ENCODE measurements around the gene IFI27L2. TPM values are rescaled to one million over a fixed set of nuclear protein-coding genes. Genes with fewer than 3 reads are reported as not detected.
A peak's percentile ranks its signal among the peaks of the same experiment; 100 is the strongest.

The IFI27L2 gene
- total RNA-seq, 1 donor from 2014 or later, result 63.9 TPM

DNA sequence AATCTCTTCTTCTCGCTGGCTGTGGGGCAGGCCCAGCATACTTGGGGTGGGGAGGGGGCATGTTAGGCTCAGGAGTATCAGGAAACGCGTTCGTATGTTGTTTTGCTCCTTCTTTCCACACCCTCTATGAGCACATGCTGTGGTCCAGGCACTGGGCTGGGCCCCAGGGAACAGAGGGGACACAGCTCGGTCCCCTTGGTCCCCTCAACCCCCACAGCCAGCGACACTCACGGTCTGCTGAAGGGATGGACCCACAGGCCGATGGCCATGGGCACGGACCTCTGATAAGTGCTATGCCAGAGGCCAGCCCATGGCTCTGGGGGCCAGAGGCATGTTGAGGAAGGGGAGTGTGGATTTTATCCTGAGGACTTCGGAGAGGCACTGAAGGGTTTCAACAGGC lies 12.7 kb downstream of the IFI27L2 start:
- Mint-ChIP-seq H3K27me3 (ENCODE audit: low read depth, unreplicated experiment) (peaks cover 11% of the 10 kb centered on the region), H3K4me3 (ENCODE audit: unreplicated experiment) (no peak overlapping the region), H3K9me3 (ENCODE audit: unreplicated experiment) (peaks cover 20% of the 10 kb centered on the region), H3K27ac (ENCODE audit: unreplicated experiment) (no peak overlapping the region), H3K36me3 (ENCODE audit: low read depth, unreplicated experiment) (peaks cover 16% of the 10 kb centered on the region), H3K4me1 (ENCODE audit: low read depth, unreplicated experiment) (peaks cover 27% of the 10 kb centered on the region)
- no peaks in the 10 kb centered on the region for H3K9me3 ChIP-seq (ENCODE audit: insufficient read depth, low read depth, low read length)
- no peaks in the 10 kb centered on the region for H3K36me3 ChIP-seq (ENCODE audit: insufficient read depth, low read length)
- no peak overlapping the region for H3K4me3 ChIP-seq (ENCODE audit: insufficient read depth, low read depth, low read length)
- H3K27me3 ChIP-seq (ENCODE audit: insufficient read depth, low read length), result peaks cover 4% of the 10 kb centered on the region
- no peaks in the 10 kb centered on the region for H4K20me1 ChIP-seq (ENCODE audit: insufficient read depth, low read length)
- no peak overlapping the region for H3K27ac ChIP-seq (ENCODE audit: low read depth, low read length)
- FAIRE-seq, result no peak
- no peak overlapping the region for H2AFZ ChIP-seq (ENCODE audit: low read depth, low read length)
- H3K9ac ChIP-seq (ENCODE audit: low read length), result no peak overlapping the region
- no peak overlapping the region for H3K4me2 ChIP-seq (ENCODE audit: low read length)
- H3K4me1 ChIP-seq (ENCODE audit: insufficient read depth, low read length), result peaks cover 20% of the 10 kb centered on the region
- no peak for TF ChIP-seq EZH2 (IDR thresholded peaks at IDR 0.05; ENCODE audit: insufficient read depth, low read length)
- DNase-seq (ENCODE audit: low read depth), result no peak
- no peaks in the 10 kb centered on the region for H3K79me2 ChIP-seq (ENCODE audit: insufficient read depth, low read length)

DNA sequence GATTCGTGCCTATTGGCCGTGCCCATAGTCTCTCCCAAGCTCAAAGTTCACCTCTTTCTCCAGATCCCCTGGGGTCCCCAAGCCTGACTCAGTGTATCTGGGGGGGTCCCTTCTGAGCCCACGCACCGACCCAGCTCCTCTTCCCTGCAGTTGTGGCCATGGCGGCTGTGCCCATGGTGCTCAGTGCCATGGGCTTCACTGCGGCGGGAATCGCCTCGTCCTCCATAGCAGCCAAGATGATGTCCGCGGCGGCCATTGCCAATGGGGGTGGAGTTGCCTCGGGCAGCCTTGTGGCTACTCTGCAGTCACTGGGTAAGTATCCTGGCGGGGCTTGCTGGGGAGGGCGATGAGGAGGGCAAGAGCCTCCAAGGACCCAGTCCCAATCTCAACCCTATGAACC lies 13.8 kb downstream of the IFI27L2 start:
- no peak overlapping the region for H3K27ac ChIP-seq (ENCODE audit: low read depth, low read length)
- FAIRE-seq, result no peak
- Mint-ChIP-seq H3K4me3 (ENCODE audit: unreplicated experiment) (no peak overlapping the region), H3K27ac (ENCODE audit: unreplicated experiment) (no peak overlapping the region), H3K9me3 (ENCODE audit: unreplicated experiment) (peaks cover 12% of the 10 kb centered on the region), H3K4me1 (ENCODE audit: low read depth, unreplicated experiment) (peaks cover 27% of the 10 kb centered on the region), H3K36me3 (ENCODE audit: low read depth, unreplicated experiment) (peaks cover 16% of the 10 kb centered on the region), H3K27me3 (ENCODE audit: low read depth, unreplicated experiment) (peaks cover 8% of the 10 kb centered on the region)
- no peaks in the 10 kb centered on the region for H3K79me2 ChIP-seq (ENCODE audit: insufficient read depth, low read length)
- no peaks in the 10 kb centered on the region for H4K20me1 ChIP-seq (ENCODE audit: insufficient read depth, low read length)
- H3K4me1 ChIP-seq (ENCODE audit: insufficient read depth, low read length), result peaks cover 10% of the 10 kb centered on the region
- H3K9me3 ChIP-seq (ENCODE audit: insufficient read depth, low read depth, low read length), result no peaks in the 10 kb centered on the region
- no peak overlapping the region for H2AFZ ChIP-seq (ENCODE audit: low read depth, low read length)
- no peak for DNase-seq (ENCODE audit: low read depth)
- peaks cover 4% of the 10 kb centered on the region for H3K27me3 ChIP-seq (ENCODE audit: insufficient read depth, low read length)
- no peak overlapping the region for H3K4me3 ChIP-seq (ENCODE audit: insufficient read depth, low read depth, low read length)
- TF ChIP-seq, protein P1, sequence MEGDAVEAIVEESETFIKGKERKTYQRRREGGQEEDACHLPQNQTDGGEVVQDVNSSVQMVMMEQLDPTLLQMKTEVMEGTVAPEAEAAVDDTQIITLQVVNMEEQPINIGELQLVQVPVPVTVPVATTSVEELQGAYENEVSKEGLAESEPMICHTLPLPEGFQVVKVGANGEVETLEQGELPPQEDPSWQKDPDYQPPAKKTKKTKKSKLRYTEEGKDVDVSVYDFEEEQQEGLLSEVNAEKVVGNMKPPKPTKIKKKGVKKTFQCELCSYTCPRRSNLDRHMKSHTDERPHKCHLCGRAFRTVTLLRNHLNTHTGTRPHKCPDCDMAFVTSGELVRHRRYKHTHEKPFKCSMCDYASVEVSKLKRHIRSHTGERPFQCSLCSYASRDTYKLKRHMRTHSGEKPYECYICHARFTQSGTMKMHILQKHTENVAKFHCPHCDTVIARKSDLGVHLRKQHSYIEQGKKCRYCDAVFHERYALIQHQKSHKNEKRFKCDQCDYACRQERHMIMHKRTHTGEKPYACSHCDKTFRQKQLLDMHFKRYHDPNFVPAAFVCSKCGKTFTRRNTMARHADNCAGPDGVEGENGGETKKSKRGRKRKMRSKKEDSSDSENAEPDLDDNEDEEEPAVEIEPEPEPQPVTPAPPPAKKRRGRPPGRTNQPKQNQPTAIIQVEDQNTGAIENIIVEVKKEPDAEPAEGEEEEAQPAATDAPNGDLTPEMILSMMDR (IDR thresholded peaks at IDR 0.05; ENCODE audit: insufficient read depth, low read depth, low read length), result no peak
- no peak for TF ChIP-seq EZH2 (IDR thresholded peaks at IDR 0.05; ENCODE audit: insufficient read depth, low read length)
- H3K9ac ChIP-seq (ENCODE audit: low read length), result no peak overlapping the region
- no peaks in the 10 kb centered on the region for H3K36me3 ChIP-seq (ENCODE audit: insufficient read depth, low read length)
- no peak overlapping the region for H3K4me2 ChIP-seq (ENCODE audit: low read length)

DNA sequence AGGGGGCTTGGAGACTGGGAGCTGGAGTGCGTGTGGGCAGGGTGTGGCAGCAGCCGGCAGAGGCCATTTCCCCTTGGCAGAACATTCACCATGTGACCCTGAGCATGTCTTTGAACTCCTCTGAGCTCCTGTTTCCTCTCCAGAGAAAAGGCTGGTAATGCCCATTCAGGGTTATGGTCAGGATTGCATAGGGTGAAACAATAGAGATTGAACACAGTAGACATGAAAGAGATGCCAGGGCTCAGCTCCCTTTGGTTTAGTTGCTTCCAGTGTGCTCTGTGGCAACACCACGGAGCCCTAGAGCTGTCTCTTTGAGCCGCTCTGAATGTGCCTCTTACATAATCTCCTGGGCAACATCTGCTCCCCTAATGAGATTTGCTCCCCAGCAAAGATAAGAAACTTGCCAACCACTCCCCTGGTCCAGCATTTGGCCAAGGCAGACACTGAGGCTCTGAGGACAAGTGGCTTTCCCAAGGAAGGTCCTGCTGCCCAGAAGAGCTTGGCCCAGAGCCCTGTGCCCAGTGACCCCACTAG lies 14.3 kb downstream of the IFI27L2 start:
- Histone ChIP-seq H3K9me3 (ENCODE audit: insufficient read depth, low read depth, low read length) (no peaks in the 10 kb centered on the region), H3K36me3 (ENCODE audit: insufficient read depth, low read length) (no peaks in the 10 kb centered on the region), H3K4me1 (ENCODE audit: insufficient read depth, low read length) (peaks cover 6% of the 10 kb centered on the region), H3K27ac (ENCODE audit: low read depth, low read length) (no peak overlapping the region), H3K4me2 (ENCODE audit: low read length) (no peak overlapping the region), H4K20me1 (ENCODE audit: insufficient read depth, low read length) (no peaks in the 10 kb centered on the region), H3K27me3 (ENCODE audit: insufficient read depth, low read length) (peaks cover 4% of the 10 kb centered on the region), H2AFZ (ENCODE audit: low read depth, low read length) (no peak overlapping the region), H3K4me3 (ENCODE audit: insufficient read depth, low read depth, low read length) (no peak overlapping the region), H3K9ac (ENCODE audit: low read length) (no peak overlapping the region), H3K79me2 (ENCODE audit: insufficient read depth, low read length) (no peaks in the 10 kb centered on the region)
- FAIRE-seq (no peak), DNase-seq (ENCODE audit: low read depth) (no peak)
- Mint-ChIP-seq H3K4me1 (ENCODE audit: low read depth, unreplicated experiment) (peaks cover 30% of the 10 kb centered on the region), H3K9me3 (ENCODE audit: unreplicated experiment) (peaks cover 7% of the 10 kb centered on the region), H3K27ac (ENCODE audit: unreplicated experiment) (peak overlapping the region; percentile 81), H3K27me3 (ENCODE audit: low read depth, unreplicated experiment) (peaks cover 7% of the 10 kb centered on the region), H3K4me3 (ENCODE audit: unreplicated experiment) (no peak overlapping the region), H3K36me3 (ENCODE audit: low read depth, unreplicated experiment) (peaks cover 19% of the 10 kb centered on the region)
- TF ChIP-seq EZH2 (IDR thresholded peaks at IDR 0.05; ENCODE audit: insufficient read depth, low read length), result no peak
- TF ChIP-seq, protein P1 (IDR thresholded peaks at IDR 0.05; ENCODE audit: insufficient read depth, low read depth, low read length), result no peak
